NB4 (cell line): ENCODE results near the gene WDR45B.

Experiments
- CTCF ChIP-seq: IDR thresholded peaks from one replicate; pipeline ENCODE4 v1.5.1; 2012; ENCODE audit warnings: low read depth, low read length
- MAX ChIP-seq: IDR thresholded peaks from 2 replicates; pipeline ENCODE4 v1.6.1; 2011; ENCODE audit warnings: low read depth, low read length
- POLR2A ChIP-seq: IDR thresholded peaks from 2 replicates; pipeline ENCODE4 v1.6.1; 2011; ENCODE audit warnings: mild to moderate bottlenecking; ENCODE audit not compliant: insufficient read length; ENCODE audit errors: extremely low read depth

- TF ChIP-seq MAX (no peak), CTCF (no peak), POLR2A (no peak)
Measured at GRCh38 chr17:82601447-82602000, 46.7 kb downstream of the WDR45B start.
